Fibroblast of lung (primary cell): ENCODE measurements around the gene OR6Y1.

Source experiments
- CTCF ChIP-seq, 2 donors: IDR thresholded peaks in 1 of 2; conservative IDR thresholded peaks in 1 of 2; 1 replicate in 1 of 2; 2 replicates in 1 of 2; pipeline ENCODE4 v1.5.1; 2011 to 2012; ENCODE audit warnings: low read length in 2 of 2, control low read depth in 1 of 2, inconsistent platforms in 1 of 2, low read depth in 1 of 2, mild to moderate bottlenecking in 1 of 2
- EZH2 ChIP-seq: IDR thresholded peaks from 2 replicates; pipeline ENCODE4 v1.5.1; 2012; ENCODE audit warnings: low read length, control low read depth, mild to moderate bottlenecking; ENCODE audit errors: missing control alignments

- TF ChIP-seq EZH2 (no peak), CTCF (conservative IDR thresholded peaks at IDR 0.05 in 1 of 2, IDR thresholded peaks at IDR 0.05 in 1 of 2; ENCODE audit: low read depth in 1 of 2, low read length in 2 of 2) (no peak)
Measured at GRCh38 chr1:158496374-158496773, 57.8 kb downstream of the OR6Y1 start.
